ENCODE data around the gene AUTS2. TPM values are rescaled to one million over a fixed set of nuclear protein-coding genes. Genes with fewer than 3 reads are reported as not detected.
"Not testable (repeated sequence)": the region's sequence is repeated elsewhere in the genome, so short reads cannot be mapped to it uniquely, and the experiment has no call there.

The AUTS2 gene
- total RNA-seq, 2 donors from 2014 or later: 0.53 to 2.2 TPM

DNA sequence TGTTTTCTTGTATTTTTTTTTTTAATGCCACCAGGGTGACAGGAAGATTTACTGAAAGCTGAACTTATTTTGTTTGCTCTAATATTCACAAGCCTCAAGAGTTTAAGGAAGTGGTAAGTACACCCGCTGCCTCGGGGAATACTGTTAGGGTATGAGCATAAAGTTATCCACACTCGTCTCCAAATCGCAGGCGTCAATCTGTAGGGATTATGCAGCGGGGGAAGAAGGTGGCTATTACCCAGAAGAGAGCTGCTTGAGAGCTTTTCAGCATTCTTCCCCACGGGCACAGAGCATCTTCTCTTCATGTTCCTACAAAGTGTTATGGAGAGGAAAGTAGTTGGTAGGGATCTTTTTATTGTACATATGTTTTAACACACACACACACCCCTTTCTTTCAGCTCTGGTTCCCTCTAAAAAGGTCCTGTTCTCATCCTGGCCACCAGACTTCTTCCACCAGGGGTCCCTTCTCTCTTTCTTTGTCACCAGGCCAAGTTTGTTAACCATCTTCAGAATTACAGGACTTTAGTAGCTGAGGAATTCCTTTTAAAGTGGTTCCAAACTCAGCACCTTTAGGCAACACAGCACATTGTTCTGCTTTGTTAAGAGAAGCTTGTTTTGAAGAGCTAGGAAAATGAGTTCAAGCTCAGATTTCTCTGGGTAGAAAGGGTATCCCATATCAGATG, 1122.1 kb downstream of the AUTS2 start:
- peak overlapping the region in 1 of 2 donors; percentile 16 for H3K27ac Mint-ChIP-seq
- DNase-seq (ENCODE audit: low spot score in 2 of 2) (no peak), ATAC-seq (no peak)
- H3K36me3 Mint-ChIP-seq: no peaks in the 10 kb centered on the region
- H3K9me3 Mint-ChIP-seq: peaks cover 0 to 7% of the 10 kb centered on the region in 2 donors

DNA sequence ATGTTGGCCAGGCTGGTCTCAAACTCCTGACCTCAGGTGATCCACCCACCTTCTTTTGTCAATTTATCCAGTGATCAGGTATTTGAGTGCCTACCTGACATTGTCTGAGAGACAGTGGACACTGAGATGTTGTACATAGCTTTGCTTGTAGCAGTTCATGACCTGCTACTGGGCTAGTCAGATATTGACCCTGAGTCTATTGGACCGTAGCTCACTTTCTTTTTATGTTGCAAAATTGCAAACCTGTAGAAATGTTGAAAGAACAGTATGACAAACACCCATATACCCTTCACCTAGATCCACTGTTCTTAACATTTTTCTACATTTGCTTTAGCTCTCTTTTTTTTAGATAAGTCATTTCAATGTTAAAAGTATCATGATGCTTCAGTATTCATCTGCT, 1123.2 kb downstream of the AUTS2 start:
- Mint-ChIP-seq H3K36me3 (no peaks in the 10 kb centered on the region), H3K27ac (no peak overlapping the region), H3K9me3 (peaks cover 0 to 7% of the 10 kb centered on the region in 2 donors)
- no peak for DNase-seq (ENCODE audit: low spot score in 2 of 2)
- no peak for ATAC-seq

- H3K27ac Mint-ChIP-seq: no peak overlapping the region
- no peak for DNase-seq (ENCODE audit: low spot score in 2 of 2)
- H3K36me3 Mint-ChIP-seq: no peaks in the 10 kb centered on the region
- peaks cover 0 to 7% of the 10 kb centered on the region in 2 donors for H3K9me3 Mint-ChIP-seq
- ATAC-seq: no peak
Observed at GRCh38 chr7:70723339-70723738, 1125.1 kb downstream of the AUTS2 start.

GRCh38 chr7:70725448-70725847, 1127.2 kb downstream of the AUTS2 start:
- ATAC-seq (no peak), DNase-seq (ENCODE audit: low spot score in 2 of 2) (no peak)
- Mint-ChIP-seq H3K27ac (no peak overlapping the region), H3K36me3 (no peaks in the 10 kb centered on the region), H3K9me3 (peaks cover 3% of the 10 kb centered on the region in 2 donors)

- Mint-ChIP-seq H3K9me3 (peaks cover 4 to 6% of the 10 kb centered on the region in 2 donors), H3K36me3 (no peaks in the 10 kb centered on the region), H3K27ac (no peak overlapping the region)
- no peak for DNase-seq (ENCODE audit: low spot score in 2 of 2)
- ATAC-seq: no peak
Observed at GRCh38 chr7:70726294-70726693, 1128.0 kb downstream of the AUTS2 start.

GRCh38 chr7:70726951-70727378, 1128.7 kb downstream of the AUTS2 start:
- Mint-ChIP-seq H3K36me3 (no peaks in the 10 kb centered on the region), H3K27ac (no peak overlapping the region), H3K9me3 (peaks cover 4 to 6% of the 10 kb centered on the region in 2 donors)
- no peak for ATAC-seq
- no peak for DNase-seq (ENCODE audit: low spot score in 2 of 2)

DNA sequence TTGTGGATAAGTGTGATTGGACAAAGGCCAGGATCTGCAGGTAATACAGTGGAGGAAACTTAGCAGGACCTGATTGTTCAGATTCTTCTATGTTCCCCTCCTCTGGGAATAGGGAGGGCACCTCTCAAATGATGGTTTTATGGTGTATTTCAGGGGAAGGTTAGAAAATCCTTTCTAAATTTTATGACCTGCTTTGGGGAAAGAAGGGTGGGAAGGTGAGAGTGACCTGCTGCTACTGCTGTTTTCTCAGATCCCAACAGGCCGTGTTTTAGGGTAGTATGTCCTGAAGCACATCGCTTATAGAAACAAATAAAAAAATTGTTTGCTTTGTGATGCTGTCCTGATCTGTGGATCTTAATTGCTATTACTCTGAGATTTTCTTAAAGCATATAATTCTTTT, 1129.6 kb downstream of the AUTS2 start:
- Mint-ChIP-seq H3K27ac (no peak overlapping the region), H3K36me3 (peaks cover 0 to 4% of the 10 kb centered on the region in 2 donors), H3K9me3 (peaks cover 7 to 9% of the 10 kb centered on the region in 2 donors)
- DNase-seq (ENCODE audit: low spot score in 2 of 2) (no peak), ATAC-seq (no peak)

GRCh38 chr7:70728872-70729552, 1130.7 kb downstream of the AUTS2 start:
- no peak for ATAC-seq

DNA sequence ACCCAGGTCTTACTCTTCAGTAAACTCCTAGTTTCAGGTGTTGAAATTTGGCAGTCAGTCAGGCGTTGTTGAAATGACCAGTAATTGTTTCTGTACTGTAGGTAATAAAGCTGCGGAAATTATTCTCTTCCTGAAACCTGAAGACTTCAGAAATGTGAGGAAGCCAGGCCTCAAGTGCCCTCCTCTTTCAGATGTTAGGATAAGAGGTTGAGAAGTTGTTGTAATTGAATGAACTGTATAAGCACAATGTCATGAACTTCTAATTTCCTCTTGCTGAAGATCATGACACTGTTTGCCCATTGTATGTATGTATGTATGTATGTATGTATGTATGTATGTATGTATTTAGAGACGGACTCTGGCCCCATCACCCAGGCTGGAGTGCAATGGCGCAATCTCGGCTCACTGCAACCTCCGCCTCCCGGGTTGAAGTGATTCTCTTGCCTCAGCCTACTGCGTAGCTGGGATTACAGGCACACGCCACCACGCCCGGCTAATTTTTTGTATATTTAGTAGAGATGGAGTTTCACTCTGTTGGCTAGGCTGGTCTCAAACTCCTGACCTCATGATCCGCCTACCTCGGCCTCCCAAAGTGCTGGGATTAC, 1131.4 kb downstream of the AUTS2 start:
- not testable (repeated sequence) for H3K9me3 Mint-ChIP-seq; H3K36me3 Mint-ChIP-seq; H3K27ac Mint-ChIP-seq; DNase-seq (ENCODE audit: low spot score in 2 of 2); ATAC-seq

More at GRCh38 chr7:70728872-70729552, 1130.7 kb downstream of the AUTS2 start:
- peaks cover 0 to 6% of the 10 kb centered on the region in 2 donors for H3K36me3 Mint-ChIP-seq
- H3K27ac Mint-ChIP-seq: no peak overlapping the region
- DNase-seq (ENCODE audit: low spot score in 2 of 2): no peak
- H3K9me3 Mint-ChIP-seq: peaks cover 7 to 9% of the 10 kb centered on the region in 2 donors

DNA sequence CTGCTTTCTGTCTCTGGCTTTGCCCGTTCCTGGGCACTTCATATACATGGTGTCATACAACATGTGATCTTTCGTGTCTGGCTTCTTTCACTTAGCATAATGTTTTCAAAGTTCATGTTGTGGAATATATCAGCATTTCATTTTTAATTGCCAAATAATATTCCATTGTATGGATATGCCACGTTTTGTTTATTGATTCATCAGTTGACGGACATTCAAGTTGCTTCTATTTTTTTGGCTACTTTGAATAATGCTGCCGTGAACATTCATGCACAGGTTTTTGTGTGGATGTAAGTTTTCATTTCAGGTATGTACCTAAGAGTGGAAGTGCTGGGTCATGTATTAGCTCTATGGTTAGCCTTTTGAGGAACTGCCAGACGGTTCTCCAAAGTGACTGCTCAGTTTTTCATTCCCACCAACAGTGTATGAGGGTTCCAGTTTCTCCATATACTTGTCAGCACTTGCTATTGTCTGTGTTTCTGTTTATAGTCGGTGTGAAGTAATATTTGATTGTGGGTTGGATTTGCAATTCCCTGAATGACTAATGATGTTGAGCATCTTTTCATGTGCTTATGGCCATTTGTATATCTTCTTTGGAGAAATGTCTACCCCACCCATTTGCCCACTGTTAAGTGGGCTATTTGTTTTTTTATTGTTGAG, 1132.3 kb downstream of the AUTS2 start:
- no peak overlapping the region for H3K27ac Mint-ChIP-seq
- H3K9me3 Mint-ChIP-seq: peaks cover 7 to 9% of the 10 kb centered on the region in 2 donors
- ATAC-seq: no peak

DNA sequence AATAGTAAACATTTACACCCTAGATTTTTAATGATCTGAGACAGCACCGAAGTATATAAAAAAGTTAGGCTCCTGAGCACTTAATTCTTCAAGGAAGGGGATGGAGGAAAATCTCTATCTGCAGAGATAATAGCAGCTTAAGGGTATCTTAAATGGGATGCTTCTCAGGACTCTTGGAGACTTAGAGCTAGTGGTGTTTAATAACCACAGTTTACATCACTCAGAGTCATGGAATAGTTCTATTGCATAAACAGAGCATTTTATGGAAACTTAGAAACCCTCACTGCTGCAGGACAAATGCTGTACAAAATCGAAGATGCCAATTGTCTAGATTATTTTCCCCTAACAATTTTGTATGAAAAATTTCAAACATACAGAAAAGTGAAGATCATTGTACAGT, 1134.8 kb downstream of the AUTS2 start:
- peaks cover 7 to 9% of the 10 kb centered on the region in 2 donors for H3K9me3 Mint-ChIP-seq
- H3K36me3 Mint-ChIP-seq: peaks cover 0 to 6% of the 10 kb centered on the region in 2 donors
- DNase-seq (ENCODE audit: low spot score in 2 of 2): no peak
- ATAC-seq: no peak
- no peak overlapping the region for H3K27ac Mint-ChIP-seq

More for the DNA sequence above, 1132.3 kb downstream of the AUTS2 start:
- DNase-seq (ENCODE audit: low spot score in 2 of 2): no peak
- peaks cover 0 to 6% of the 10 kb centered on the region in 2 donors for H3K36me3 Mint-ChIP-seq

- DNase-seq (ENCODE audit: low spot score in 2 of 2) (no peak), ATAC-seq (no peak)
- Mint-ChIP-seq H3K36me3 (peaks cover 0 to 6% of the 10 kb centered on the region in 2 donors), H3K9me3 (peaks cover 7 to 9% of the 10 kb centered on the region in 2 donors), H3K27ac (no peak overlapping the region)
Observed at GRCh38 chr7:70734411-70734810, 1136.1 kb downstream of the AUTS2 start.

GRCh38 chr7:70735313-70735712, 1137.0 kb downstream of the AUTS2 start:
- no peak for DNase-seq (ENCODE audit: low spot score in 2 of 2)
- peaks cover 6 to 8% of the 10 kb centered on the region in 2 donors for H3K9me3 Mint-ChIP-seq

GRCh38 chr7:70736715-70737460, 1138.6 kb downstream of the AUTS2 start:
- no peak for DNase-seq (ENCODE audit: low spot score in 2 of 2)
- Mint-ChIP-seq H3K9me3 (peaks cover 4% of the 10 kb centered on the region in 2 donors), H3K36me3 (peaks cover 0 to 6% of the 10 kb centered on the region in 2 donors), H3K27ac (no peak overlapping the region)
- ATAC-seq: no peak

More at GRCh38 chr7:70735313-70735712, 1137.0 kb downstream of the AUTS2 start:
- no peak for ATAC-seq
- peaks cover 0 to 6% of the 10 kb centered on the region in 2 donors for H3K36me3 Mint-ChIP-seq
- no peak overlapping the region for H3K27ac Mint-ChIP-seq

DNA sequence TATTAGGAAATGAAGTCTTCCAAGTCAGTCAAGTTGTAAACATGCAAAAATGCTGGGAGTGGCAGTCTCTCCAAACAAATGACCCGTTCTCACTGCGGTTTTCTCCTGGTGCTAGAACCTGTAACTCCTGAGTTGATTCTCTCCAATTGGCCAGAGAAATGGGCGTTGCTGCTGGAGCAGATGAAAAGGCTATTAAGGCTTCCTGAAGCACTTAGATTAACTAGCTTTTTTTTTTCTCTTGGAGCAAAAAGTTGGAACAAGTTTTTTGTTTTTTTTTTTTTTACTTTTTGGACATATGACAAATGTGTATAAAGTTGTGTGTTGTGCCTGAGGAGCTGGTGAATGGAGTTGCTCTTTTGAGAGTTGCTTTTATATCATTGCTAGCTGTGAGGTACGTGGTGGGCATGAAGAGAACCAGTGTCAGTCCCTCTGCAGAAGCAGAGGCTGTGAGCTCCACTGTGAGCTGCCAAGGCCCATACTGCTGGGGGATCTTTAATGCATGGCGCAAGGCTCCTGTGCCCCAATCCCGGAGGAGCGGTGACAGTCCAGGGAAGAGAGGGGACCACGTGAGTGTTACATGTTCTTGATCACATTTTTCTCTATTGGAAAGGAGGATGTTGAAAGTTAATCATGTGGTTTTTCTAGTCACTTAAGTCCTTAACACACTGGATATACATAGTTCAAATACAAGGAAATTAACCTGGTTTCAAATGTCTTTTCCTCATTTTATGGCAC, 1140.0 kb downstream of the AUTS2 start:
- ATAC-seq: no peak
- H3K9me3 Mint-ChIP-seq: no peaks in the 10 kb centered on the region
- no peak overlapping the region for H3K27ac Mint-ChIP-seq
- no peaks in the 10 kb centered on the region for H3K36me3 Mint-ChIP-seq
- DNase-seq (ENCODE audit: low spot score in 2 of 2): no peak

All from activated naive CD4-positive, alpha-beta T cell treated with anti-CD3 and anti-CD28 coated beads, Interleukin-2, amount 50 U/mL, for 72 hours (primary cell).